ENCODE results near the gene TUBB1.

TUBB1 gene

DNA sequence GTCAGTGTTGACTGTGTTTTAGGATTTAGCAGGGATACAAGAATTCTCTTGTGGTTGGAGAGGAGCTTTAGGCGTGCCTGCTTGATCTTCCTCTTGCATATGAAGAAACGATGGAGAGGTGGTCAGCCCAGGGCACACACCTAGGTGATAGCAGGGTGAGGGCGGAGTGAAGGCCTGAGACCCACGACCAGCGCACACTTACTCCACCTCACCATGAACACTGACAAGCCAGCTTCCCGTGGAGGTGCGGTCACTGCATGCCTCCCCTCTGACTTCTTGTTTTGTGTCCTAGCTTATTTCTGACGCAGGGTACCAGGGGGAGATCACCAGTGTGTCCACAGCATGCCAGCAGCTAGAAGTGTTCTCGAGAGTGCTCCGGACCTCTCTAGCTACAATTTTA, 30.0 kb upstream of the TUBB1 start:
- DNase-seq (ENCODE audit: low read depth, low spot score) = no peak

DNA sequence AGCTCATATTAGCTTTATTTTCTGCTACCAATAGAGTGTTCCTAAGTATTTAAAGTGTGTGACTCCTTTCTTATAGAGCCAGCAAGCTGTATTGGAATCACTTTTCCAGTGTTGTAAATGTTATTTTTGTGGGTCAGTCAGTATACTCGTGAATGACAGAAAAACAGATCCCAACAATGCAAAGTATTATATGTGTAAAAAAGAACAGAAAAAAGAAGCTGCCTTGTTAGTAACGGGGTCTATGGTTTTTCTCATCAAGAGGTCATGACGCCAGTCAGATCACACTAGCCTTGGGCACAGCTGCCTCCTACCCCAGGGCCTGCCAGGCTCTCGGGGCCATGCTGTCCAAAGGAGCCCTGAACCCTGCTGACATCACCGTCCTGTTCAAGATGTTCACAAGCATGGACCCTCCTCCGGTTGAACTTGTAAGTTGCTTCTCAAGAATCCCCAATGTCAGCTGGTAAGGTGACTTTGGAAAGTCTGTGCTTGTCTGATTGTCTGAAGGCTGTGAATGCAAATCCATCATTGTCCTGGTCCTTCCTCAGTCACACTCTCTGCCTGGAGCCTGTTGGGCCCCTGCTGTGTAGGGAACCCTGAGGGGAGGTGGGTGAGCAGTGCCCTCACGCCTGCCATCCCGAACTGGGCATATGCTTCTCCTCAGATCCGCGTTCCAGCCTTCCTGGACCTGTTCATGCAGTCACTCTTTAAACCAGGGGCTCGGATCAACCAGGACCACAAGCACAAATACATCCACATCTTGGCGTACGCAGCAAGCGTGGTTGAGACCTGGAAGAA, 28.4 kb upstream of the TUBB1 start:
- DNase-seq (ENCODE audit: low read depth, low spot score) = no peak

DNA sequence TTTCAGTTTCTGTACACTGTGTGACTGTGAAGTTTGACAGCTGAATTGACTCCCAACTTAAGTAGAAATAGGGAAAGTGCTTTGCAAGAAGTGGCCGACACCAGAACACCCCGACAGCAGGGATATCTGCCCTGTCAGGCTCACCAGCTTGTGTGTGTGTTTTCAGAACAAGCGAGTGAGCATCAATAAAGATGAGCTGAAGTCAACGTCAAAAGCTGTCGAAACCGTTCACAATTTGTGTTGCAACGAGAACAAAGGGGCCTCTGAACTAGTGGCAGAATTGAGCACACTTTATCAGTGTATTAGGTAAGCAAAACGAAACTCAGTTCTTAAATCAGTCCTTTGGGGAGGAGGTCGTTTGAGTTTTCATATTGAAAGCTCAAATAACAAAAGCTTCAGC, 27.5 kb upstream of the TUBB1 start:
- no peak for DNase-seq (ENCODE audit: low read depth, low spot score)

DNA sequence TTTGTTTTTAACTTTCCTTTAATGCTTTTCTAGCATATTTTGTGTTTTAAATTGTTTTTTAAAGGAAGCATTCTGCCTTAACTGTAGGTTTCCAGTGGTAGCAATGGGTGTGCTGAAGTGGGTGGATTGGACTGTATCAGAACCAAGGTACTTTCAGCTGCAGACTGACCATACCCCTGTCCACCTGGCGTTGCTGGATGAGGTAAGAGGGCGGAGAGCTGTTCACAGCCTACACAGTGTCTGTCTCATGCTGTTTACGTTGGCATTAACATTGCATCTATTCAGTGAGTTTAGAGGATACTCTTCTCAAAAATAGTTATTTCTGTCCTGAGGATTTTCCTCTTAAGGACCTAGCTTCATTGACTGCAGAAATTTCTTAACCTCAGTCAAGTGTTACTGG, 26.3 kb upstream of the TUBB1 start:
- no peak for DNase-seq (ENCODE audit: low read depth, low spot score)

DNA sequence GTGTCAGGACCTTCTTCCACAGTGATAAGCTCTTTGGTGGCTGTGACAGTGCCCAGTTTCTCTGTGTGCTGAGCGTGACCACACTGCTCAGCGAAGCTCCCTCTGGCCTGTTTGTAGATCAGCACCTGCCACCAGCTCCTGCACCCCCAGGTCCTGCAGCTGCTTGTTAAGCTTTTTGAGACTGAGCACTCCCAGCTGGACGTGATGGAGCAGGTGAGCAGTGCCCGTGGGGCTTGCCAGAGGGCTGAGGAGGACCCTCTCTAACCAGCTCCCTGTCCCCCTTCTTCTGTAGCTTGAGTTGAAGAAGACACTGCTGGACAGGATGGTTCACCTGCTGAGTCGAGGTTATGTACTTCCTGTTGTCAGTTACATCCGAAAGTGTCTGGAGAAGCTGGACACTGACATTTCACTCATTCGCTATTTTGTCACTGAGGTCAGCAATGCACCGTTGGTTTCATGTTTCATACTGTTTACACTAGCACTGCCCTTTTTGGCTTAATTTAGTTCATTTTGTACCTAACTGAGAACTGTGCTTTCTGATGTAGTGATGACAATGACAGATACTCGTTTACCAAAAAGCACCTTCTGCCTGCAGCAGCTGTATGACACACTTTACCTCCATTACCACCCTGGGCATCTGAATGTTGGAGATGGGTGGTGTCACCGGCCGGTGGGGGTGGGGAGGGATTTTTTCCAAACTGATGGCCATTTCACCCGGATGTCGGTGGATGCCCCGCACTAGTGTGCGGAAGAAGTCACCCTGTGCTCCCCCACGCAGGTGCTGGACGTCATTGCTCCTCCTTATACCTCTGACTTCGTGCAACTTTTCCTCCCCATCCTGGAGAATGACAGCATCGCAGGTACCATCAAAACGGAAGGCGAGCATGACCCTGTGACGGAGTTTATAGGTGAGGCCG, 25.6 kb upstream of the TUBB1 start:
- DNase-seq (ENCODE audit: low read depth, low spot score) = no peak

DNA sequence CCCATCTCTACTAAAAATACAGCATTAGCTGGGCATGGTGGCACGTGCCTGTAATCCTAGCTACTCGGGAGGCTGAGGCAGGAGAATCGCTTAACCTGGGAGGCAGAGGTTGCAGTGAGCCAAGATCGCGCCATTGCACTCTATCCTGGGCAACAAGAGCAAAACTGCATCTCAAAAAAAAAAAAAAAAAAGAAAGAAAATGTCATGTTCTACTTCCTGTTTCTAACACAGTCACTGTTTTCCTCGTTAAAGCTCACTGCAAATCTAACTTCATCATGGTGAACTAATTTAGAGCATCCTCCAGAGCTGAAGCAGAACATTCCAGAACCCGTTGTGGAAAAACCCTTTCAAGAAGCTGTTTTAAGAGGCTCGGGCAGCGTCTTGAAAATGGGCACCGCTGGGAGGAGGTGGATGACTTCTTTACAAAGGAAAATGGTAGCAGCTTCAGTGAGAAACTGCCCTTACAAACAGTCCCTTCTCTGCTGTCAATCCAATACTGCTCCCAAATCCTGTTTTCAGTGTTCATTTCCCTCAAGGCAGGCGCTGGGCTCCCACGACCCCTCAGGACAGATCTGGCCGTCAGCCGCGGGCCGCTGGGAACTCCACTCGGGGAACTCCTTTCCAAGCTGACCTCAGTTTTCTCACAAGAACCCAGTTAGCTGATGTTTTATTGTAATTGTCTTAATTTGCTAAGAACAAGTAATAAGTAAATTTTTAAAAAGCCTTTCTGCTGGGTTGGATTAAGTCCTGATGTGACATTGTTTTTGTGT, 24.7 kb upstream of the TUBB1 start:
- peak; percentile 9 for DNase-seq (ENCODE audit: low read depth, low spot score)

DNA sequence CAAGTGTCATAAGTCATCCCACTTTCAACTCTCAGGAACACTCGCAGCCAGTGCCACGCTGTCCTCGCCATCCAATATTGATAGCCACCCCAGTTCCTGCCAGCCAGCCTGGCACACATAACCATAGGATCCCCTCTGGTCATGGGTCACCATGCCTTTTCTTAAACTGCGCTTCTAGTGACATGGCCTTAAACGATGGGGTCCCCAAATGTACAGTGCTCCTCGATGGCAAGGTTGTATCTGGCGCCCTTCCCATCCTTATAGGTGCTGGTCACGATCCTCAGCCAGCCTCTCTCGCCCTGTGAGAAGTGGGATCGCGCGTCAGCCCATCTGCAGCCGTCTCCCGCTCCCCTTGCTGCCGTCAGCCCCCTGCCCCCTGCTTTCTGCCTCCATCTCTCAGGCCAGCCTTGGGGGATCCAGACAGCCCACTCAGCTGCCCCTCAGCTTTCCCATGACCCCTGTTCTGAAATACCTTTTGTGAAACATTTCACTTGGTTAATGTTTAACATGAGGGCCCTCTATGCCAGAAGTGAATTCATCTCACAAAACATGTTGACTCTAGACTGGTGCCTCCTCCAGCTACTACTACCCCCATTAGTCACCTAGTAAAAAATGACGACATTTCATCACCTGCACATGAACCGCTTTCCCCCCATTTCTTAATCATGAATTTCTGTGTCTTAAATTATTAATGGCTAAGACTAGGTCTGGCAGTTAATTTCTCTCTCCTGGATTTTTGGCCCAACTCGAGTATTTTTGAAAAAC, 23.6 kb upstream of the TUBB1 start:
- DNase-seq (ENCODE audit: low read depth, low spot score) = no peak

DNA sequence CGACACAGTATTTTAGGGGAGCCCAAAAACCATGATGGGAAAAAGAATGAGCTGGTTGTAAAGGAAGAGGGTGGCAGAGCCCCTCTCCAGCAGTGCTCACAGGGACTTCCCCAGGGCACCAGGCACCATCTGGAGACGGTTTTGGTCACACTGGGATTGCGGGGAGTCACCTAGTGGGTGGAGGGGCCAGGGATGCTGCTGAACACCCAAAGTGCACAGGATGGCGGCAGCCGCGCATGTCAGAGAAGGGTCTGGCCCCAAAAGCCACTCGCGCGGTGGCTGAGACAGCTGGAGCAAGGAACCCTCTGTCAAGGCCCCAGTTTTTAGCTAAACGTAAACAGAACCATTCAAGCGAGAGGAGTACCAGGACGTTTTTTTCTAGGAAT, 23.0 kb upstream of the TUBB1 start:
- no peak for DNase-seq (ENCODE audit: low read depth, low spot score)

DNA sequence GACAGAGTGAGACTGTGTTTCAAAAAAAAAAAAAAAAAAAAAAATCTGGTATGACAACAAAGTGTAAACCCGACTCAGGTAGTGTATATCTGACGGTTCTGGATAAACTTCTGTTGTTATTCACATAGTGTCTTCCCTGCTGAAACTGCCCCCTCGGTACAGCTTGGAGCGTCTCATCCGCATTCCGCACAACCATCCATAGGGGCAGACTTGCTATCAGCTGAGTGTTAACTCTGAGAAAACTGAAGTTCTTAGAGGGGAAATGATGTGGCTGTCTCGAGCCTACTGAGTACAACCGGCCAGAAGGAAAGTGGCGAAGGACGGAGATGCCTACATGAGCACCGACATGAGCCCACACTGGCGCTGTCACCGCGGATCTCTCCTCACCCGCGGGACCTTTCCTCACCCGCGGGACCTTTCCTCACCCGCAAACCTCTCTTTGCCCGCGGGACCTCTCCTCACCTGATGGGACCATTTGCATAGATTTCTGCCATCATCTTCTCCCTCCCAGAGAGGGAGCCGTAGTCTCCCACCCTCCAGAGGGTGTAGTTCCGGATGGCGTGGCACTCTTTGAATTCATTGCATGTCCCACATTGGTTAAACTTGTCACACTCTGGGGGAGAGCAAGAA, 22.0 kb upstream of the TUBB1 start:
- DNase-seq (ENCODE audit: low read depth, low spot score) = no peak

DNA sequence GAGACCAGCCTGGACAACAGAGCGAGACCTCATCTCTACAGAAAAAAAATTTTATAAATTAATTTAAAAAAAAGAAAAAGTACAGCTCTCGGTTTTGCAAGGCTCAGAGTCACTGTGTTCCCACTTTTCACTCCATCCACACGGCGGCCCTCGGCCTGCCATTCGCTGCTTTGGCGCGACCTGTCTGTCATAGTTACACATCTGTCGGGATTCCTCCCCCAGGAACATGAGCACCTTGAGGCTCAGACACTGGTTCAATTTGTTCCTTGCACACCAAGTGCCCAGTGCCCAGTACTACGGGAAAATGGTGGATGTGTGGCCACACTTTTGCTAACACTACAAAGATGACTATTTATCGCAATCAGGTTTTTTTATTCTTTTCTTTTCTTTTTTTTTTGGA, 20.6 kb upstream of the TUBB1 start:
- DNase-seq (ENCODE audit: low read depth, low spot score) = no peak

DNA sequence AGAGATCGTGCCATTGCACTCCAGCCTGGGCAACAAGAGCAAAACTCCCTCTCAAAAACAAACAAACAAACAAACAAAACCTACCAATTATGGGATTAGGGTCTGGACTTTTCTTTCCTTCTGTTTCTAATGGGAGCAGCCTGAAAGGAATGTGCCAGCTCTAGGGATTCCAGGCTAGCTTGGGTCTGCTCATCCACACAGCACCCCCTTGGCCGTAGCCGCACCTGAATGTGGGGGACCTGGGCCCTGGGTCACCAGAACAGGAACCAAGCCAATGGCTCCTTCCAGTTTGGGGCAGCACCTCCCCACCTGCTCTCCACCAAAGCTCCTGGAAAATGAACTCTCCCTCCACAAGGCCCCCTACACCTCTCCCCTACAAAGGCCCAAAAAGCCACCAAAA, 18.9 kb upstream of the TUBB1 start:
- DNase-seq (ENCODE audit: low read depth, low spot score) = no peak

DNA sequence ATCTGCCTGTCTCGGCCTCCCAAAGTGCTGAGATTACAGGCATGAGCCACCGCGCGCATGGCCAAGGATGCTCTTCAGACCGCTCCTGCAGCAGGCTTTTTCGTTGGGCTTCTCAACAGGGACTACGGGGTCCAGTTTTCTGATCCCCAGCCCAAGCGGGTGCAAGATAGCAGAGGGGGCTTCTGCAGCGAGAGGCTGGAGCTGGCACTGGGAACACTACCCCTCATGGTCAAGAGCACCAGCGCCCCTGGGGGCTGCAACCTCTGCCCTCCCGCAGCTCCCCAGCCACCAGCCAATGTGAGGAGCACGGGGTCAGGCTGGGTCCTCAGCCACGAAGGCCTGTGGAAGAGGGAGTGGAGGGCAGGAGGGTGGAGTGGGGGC, 18.2 kb upstream of the TUBB1 start:
- no peak for DNase-seq (ENCODE audit: low read depth, low spot score)

DNA sequence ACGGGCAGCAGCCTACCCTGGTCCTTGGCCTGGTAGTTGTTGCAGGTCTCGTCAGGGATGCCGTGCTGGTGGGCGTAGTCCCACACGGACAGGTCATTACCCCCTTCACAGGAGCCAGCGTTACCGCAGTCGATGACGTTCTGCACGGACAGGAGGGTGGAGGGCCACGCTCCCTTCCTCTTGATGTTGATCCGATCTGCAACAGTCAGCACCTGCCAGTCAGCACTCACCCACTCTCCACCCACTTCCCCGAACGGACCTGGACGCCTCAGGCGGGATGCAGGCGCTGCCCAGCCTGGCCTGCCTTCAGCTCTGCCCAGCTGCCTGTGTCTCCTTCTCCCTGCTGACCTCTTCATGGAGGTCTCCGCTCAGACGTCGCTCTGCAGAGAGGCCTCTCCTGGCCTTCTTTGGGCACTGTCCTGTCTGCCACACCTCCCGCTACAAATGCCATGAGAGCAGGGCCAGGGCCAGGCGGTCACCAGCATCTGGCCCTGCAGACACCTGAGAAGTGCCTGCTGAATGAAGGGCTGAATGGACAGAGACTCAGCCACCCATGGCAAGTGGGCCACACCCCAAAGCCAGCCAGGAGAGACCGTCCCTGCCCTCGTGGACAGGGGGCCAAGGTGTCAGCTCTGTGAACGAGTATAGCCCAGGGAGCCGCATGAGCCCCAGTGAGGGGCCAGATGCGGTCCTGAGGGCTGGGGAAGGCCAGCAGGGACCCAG, 17.6 kb upstream of the TUBB1 start:
- no peak for DNase-seq (ENCODE audit: low read depth, low spot score)

DNA sequence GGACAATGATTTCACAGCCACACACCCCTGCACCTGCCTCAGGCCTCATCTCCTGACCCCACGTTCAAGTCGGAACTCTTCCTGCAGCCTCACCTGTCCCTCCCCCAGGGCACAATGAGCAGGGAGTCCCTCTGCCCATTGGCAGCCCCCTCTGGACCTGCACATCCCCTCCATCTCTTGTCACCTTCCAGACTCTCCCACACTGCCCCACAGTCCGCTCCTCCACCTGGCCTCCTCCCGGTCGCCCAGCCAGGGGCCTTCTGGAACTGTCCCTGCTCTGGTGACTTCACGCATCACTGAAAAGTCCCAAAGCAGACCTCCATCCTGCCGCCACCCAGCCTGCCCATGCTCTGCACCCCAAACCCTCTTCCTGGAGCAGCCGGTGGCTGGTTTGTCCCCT, 16.8 kb upstream of the TUBB1 start:
- DNase-seq (ENCODE audit: low read depth, low spot score) = no peak

DNA sequence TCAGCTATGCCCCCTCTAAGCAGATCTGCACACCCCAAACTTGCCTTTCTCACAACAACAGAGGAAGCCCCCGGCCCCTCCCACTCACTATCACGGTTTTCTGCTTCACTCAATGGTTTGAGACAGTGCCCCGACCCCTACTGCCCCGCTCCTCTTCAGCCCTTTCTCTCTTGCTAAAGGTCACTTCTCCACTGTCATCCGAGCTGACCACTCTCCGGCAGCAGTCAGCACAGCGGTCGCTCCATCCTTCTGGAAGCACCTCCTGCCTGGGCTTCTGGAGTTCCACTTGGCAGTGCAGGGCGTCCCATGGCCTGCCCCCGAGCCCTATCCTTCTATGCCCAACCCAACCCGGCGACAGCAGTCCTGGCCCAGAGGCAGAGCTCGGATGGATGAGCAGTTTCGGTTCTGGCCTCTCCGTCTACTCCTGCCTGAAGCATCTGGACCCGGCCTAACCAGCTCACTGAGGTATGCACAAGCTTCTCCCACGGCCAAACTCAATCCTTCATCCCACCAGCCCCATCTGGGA, 16.3 kb upstream of the TUBB1 start:
- DNase-seq (ENCODE audit: low read depth, low spot score) = no peak

DNA sequence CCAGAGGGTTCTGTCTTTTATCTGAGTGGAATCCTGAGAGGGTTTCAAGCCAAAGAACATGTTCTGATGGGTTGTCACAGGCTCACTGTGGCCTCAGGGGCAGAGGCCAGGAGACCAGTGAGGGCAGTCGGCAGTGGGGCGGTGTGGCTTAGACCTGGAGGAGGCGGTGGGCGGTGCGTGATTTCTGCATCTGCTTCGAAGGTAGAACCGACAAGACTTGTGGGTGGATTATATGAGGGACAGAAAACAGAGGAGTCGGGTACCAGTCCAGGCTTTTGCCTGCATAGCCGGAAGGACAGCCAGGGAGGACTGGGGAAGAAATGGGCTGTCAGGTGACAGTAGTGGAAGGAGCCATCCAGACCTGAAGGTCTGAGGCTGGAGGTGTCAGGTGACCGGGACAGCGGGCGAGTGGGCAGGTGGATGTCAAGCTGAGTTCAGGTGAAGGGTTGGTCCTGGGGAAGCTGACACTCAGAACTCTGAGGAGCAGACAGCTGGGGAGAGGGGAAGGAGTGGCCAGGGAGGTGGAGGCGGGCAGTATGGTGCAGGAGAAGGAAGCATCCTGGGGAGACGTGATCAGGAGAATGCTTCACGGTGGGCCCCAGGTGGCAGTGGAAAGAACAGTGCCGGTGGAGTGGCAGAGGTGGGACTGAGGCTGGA, 15.3 kb upstream of the TUBB1 start:
- no peak for DNase-seq (ENCODE audit: low read depth, low spot score)

DNA sequence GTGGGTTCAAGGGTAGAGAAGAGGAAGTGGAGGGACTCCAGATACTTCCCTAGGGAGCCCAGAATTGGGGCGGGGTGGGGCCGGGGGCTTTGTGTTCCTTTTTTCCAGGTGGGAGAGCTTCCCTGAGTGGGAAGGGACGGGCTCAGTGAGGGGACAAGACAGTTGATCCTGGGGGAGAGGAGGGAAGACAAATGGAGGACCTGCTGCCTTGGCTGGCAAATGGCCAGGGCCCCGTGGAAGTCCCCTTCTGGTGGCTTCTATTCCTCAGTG, 14.8 kb upstream of the TUBB1 start:
- DNase-seq (ENCODE audit: low read depth, low spot score) = no peak

DNA sequence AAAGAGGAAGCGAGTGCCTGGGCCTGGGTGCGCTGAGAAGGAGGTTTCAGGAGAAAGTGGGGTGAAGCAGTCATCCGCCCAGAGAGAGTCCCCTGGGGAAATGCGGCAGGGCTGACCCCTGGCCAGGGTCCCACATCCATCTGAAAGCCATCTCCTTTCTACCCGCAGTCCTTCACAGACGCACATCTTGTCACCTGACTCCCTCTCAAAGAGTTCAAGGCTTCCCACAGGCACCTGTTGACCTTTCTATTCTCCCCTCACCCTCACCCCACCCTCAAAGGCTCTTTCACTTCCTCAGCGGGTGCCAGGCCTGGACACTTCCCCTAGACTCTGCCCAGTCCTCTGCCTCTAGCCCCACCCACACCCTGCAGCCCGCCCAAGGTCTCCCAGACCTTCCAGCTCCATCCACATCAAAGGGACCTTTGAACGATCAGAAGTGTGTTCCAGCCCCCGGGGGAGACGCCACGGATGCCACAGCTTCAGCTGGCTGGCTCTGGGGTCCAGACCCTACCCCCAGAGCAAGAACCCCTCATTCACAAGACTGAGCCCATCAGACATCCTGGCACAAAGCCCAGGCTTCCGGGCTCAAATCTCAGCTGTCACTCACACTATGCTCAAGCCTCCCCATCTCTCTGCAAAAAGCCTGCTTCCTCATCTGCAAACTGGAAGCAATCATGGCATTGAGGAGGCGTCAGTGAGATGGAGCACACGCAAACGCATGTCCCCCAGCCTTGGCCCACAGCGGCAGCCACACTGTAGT, 14.3 kb upstream of the TUBB1 start:
- DNase-seq (ENCODE audit: low read depth, low spot score) = no peak

DNA sequence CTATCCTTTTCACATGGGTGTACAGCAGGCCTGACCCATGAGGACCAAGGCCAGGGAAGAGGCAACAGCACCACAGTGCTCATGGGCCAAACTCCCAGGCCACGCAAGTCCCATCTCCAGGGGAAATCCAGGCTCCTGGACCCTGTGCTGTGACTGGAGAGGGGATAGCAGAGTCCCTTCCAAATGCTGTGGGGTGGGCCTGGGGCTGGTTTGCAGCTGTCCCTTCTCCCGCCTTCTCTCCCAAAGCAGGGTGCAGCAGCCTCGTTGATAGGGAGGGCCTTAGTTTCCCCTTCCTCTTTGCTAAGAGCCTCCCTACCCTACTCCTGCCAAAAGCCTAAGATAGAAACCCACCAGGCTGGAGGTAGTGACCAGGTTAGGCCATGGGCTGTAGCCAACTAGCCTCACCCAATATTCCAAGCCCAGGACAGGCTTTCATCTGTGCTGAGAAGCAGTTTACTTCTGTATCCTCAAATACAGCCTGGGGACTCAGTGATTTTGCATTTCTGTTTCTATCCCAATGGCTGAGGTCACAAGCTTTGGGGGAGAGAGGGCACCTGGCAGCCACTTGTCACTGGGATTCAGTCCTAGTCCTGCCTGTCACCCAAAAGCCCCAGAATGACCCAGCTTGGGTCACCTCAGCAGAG, 13.6 kb upstream of the TUBB1 start:
- no peak for DNase-seq (ENCODE audit: low read depth, low spot score)

Data from ELF-1 (cell line).